Measurements from ENCODE around the gene E2F1. TPM values are rescaled to one million over a fixed set of nuclear protein-coding genes. Genes with fewer than 3 reads are reported as not detected.

Gene E2F1
- total and polyA plus RNA-seq, 2 of the 4 experiments (the other 2 are of a cell fraction), result 10.9 to 14.0 TPM

DNA sequence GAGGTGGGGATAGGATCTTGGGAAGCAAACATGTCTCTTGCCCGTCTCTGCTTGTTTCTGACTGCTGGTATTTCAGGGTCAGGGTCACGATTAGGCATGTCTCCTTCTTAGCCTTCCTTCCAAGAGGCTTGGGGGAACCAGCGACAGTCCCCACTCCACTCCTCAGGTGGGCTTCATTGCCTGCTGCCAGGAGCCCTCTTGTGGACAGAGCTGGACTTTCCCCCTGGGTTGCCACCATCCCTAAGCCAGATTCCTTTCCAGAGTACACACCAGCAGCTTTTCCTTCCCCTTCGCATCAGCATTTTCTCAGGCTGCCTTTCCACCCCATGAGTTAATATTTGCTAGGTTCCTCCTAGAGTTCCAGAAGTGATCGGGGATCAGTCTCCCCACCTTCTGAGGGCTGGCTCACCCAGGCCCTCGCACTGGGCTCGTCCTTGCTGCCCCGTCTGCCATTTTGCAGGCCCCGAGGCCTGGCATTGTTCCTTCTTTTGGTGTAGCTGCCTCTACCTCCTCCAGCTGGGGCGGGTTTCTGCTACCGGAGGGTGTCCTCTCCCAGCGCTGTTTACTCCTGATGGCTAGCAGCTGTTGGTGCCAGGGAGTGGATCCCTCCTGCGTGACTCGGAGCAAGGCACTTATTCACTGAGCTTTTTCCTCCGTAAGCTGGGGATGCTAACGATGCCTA, 32.8 kb downstream of the E2F1 start:
- H3K79me1 ChIP-seq (ENCODE audit: low read depth in 1 of 2, low read length in 2 of 2), result no peaks in the 10 kb centered on the region
- H2AFZ ChIP-seq (replicated peaks; ENCODE audit: low read length, poor library complexity), result peak overlapping the region; percentile 82
- peak overlapping the region; percentile 60 for H2AK9ac ChIP-seq (replicated peaks; ENCODE audit: low read depth, low read length, poor library complexity)
- peaks cover 5% of the 10 kb centered on the region; the same call in 1 of the 2 replicates for H4K20me1 ChIP-seq (ENCODE audit: insufficient read depth, low read length)
- peak overlapping the region in 1 of 2 experiments; percentile 1; a peak in 1 of 4 replicates for H4K8ac ChIP-seq (ENCODE audit: low read depth in 2 of 2, low read length in 2 of 2)
- peak; percentile 66 for DNase-seq
- no peaks in the 10 kb centered on the region for H3K9me3 ChIP-seq (ENCODE audit: control insufficient read depth, insufficient read depth, low read length)
- no peak overlapping the region; the same call in 1 of the 2 replicates for H4K91ac ChIP-seq (ENCODE audit: insufficient read depth, low read depth, low read length)
- BruUV-seq (replicated peaks), result no TSS peak
- no peak for TF ChIP-seq MAZ (IDR thresholded peaks at IDR 0.05; ENCODE audit: borderline replicate concordance, low read depth, low read length)
- TF ChIP-seq RAD21 (IDR thresholded peaks at IDR 0.05; ENCODE audit: low read length), result peak; percentile 87
- TF ChIP-seq BHLHE40 (IDR thresholded peaks at IDR 0.05; ENCODE audit: low read depth, low read length), result no peak
- 0 out of 2 replicates have a peak, but pooled peaks have one; percentile 33 for TF ChIP-seq MAFK (IDR thresholded peaks at IDR 0.05; ENCODE audit: low read depth, low read length)
- TF ChIP-seq SMC3 (IDR thresholded peaks at IDR 0.05; ENCODE audit: low read depth, low read length), result peak; percentile 82
- TF ChIP-seq CHD1 (IDR thresholded peaks at IDR 0.05; ENCODE audit: low read depth, low read length), result no peak
- TF ChIP-seq, protein P1, sequence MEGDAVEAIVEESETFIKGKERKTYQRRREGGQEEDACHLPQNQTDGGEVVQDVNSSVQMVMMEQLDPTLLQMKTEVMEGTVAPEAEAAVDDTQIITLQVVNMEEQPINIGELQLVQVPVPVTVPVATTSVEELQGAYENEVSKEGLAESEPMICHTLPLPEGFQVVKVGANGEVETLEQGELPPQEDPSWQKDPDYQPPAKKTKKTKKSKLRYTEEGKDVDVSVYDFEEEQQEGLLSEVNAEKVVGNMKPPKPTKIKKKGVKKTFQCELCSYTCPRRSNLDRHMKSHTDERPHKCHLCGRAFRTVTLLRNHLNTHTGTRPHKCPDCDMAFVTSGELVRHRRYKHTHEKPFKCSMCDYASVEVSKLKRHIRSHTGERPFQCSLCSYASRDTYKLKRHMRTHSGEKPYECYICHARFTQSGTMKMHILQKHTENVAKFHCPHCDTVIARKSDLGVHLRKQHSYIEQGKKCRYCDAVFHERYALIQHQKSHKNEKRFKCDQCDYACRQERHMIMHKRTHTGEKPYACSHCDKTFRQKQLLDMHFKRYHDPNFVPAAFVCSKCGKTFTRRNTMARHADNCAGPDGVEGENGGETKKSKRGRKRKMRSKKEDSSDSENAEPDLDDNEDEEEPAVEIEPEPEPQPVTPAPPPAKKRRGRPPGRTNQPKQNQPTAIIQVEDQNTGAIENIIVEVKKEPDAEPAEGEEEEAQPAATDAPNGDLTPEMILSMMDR (conservative IDR thresholded peaks at IDR 0.05; ENCODE audit: low read depth, low read length), result peak; percentile 83
- dilution Hi-C loops (cut with HindIII; ENCODE audit: low sequenced_read_pairs, unreplicated experiment), result no loop called here
- peaks cover 3% of the 10 kb centered on the region; the same call in 1 of the 2 replicates for H3K4me1 ChIP-seq (ENCODE audit: control insufficient read depth, insufficient read depth, low read length)
- H3K4me3 ChIP-seq (ENCODE audit: insufficient read depth, low read depth, low read length), result no peak overlapping the region
- no peak overlapping the region for H2BK5ac ChIP-seq (ENCODE audit: low read depth, low read length, poor library complexity, severe bottlenecking)
- CTCF ChIA-PET, result interaction anchor here (0.5 to 1.2 kb wide), 5 partner anchors 10 to 201 kb away, joined by 3 to 6 read pairs (median 3); partner anchors contain the start of gene C20orf144
- H3K14ac ChIP-seq (replicated peaks; ENCODE audit: low read depth, low read length), result no peak overlapping the region
- no peak overlapping the region for H2BK15ac ChIP-seq (ENCODE audit: low read depth, low read length)
- no peak overlapping the region for H3K4ac ChIP-seq (ENCODE audit: low read depth, low read length)
- 0 out of 2 replicates have a peak overlapping the region, but pooled peaks have one; percentile 27 for H3K9ac ChIP-seq (ENCODE audit: low read depth, low read length)
- H3K18ac ChIP-seq (ENCODE audit: low read depth, low read length), result no peak overlapping the region
- no peak overlapping the region for H3K56ac ChIP-seq (ENCODE audit: extremely low read depth, insufficient read depth, low read length)
- in situ Hi-C loops (cut with MboI; ENCODE audit: low sequenced_read_pairs), result loop anchor here (5.0 kb wide), 1 partner anchor 201 kb away; no protein-coding TSS in a partner anchor
- peak overlapping the region; percentile 20; the same call in 1 of the 2 replicates for H2AK5ac ChIP-seq (ENCODE audit: low read depth, low read length)
- H2BK20ac ChIP-seq (ENCODE audit: low read depth, low read length), result no peak overlapping the region
- no peak overlapping the region for H3K4me2 ChIP-seq (ENCODE audit: low read depth, low read length)
- 15% methylated on average over 5 of the region's 16 CpGs; no CpG with 5 or more reads in 1 of the 2 experiments for WGBS, 2 experiments (ENCODE audit: extremely low coverage in 2 of 2, insufficient read length in 1 of 2)
- intact Hi-C loops (cut with micrococcal nuclease), result loop anchor here (1.0 kb wide), 1 partner anchor 196 kb away; no protein-coding TSS in a partner anchor
- peaks cover 12% of the 10 kb centered on the region; the same call in 1 of the 2 replicates for H3K36me3 ChIP-seq (ENCODE audit: control insufficient read depth, insufficient read depth, low read length)
- H3K9me1 ChIP-seq (ENCODE audit: insufficient read depth, low read length), result peaks cover 8% of the 10 kb centered on the region; the same call in 1 of the 2 replicates
- H3K27me3 ChIP-seq (ENCODE audit: control insufficient read depth, insufficient read depth, low read length), result no peaks in the 10 kb centered on the region
- POLR2A ChIA-PET (ENCODE audit: unreplicated experiment), result no interaction called here
- H3K27ac ChIP-seq (ENCODE audit: insufficient read depth, low read length), result no peak overlapping the region
- H2BK120ac ChIP-seq (ENCODE audit: low read depth, low read length), result no peak overlapping the region
- H3K23ac ChIP-seq (ENCODE audit: low read depth, low read length), result no peak overlapping the region
- peak; percentile 82 for ATAC-seq (ENCODE audit: low read depth)
- no peak overlapping the region for H4K5ac ChIP-seq (ENCODE audit: low read depth, low read length)
